Right renal cortex interstitium (tissue), 3 donors: ENCODE results near the gene FKBP8. TPM values are rescaled to one million over a fixed set of nuclear protein-coding genes. Genes with fewer than 3 reads are reported as not detected.

Source experiments
- DNase-seq, 3 donors: peaks; one replicate each; pipeline ENCODE4 v3.0.0-alpha.2; 2013; ENCODE audit warnings: low read depth in 3 of 3, low spot score in 2 of 3
- polyA plus RNA-seq, 3 donors: library from polyadenylated mRNA; unstranded; fragments of 120-200 nt; gene quantifications; one replicate each; pipeline ENCODE4 v1.2.1, GENCODE V29; 2013; ENCODE audit not compliant: insufficient read length in 3 of 3

The FKBP8 gene
- polyA plus RNA-seq, 3 donors: 134 to 170 (median 153) TPM

- no peak for DNase-seq
Measured at GRCh38 chr19:18503971-18504885, 39.1 kb downstream of the FKBP8 start.

- DNase-seq: no peak
Measured at GRCh38 chr19:18503337-18503970, 39.9 kb downstream of the FKBP8 start.

DNA sequence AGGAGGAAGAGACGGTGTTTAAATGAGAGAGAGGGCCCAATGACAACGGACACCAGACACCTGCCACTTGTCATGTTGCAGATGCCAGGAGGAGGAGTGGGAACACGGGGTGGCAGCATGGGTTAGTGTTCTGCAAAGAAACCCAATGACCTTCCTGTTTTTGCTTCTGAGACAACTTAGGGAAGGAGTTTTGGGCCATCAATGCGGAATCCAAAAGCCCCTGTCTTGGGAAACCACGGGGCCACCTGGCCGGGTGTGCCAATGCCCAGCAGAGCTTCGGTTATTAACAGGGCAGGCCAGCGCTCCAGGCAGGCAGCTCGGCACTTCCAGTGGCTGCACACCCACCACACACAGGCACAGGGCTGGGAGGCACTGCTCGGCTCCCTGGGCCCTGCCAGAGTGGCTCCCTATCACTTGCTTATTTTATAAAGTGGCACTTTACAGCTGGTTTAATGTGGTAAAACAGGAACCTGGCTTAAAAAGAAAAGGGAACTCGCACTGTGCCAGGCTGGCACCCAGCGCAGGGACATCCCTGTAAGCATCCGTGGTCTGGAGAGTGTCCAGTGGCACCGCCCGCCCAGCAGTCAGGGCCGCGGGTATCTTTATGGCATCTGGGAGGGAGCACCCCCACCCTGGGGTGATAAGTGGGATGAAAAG, 40.6 kb downstream of the FKBP8 start:
- no peak for DNase-seq

- no peak for DNase-seq
Measured at GRCh38 chr19:18502246-18502637, 41.1 kb downstream of the FKBP8 start.

GRCh38 chr19:18501832-18502231, 41.5 kb downstream of the FKBP8 start:
- DNase-seq: no peak

DNA sequence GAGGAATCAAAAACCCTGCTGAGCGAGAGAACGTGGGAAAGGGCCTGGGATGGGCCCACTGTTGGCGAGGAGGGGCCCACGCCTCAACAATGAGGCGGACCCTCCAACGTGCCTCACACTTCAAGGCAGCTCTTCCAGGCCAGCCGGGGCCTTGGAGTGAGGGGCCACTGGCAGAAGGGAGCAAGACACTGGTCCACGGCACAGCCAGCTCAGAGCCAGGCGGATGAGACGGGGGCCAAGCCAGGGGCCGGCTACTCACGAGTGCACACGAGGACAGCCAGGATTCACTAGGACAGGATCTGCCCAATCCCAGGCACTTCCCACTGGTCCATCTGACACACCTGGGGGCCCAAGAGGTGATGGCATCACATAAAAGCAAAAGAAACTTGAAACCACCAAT, 42.0 kb downstream of the FKBP8 start:
- no peak for DNase-seq

GRCh38 chr19:18500799-18501198, 42.6 kb downstream of the FKBP8 start:
- no peak for DNase-seq

DNA sequence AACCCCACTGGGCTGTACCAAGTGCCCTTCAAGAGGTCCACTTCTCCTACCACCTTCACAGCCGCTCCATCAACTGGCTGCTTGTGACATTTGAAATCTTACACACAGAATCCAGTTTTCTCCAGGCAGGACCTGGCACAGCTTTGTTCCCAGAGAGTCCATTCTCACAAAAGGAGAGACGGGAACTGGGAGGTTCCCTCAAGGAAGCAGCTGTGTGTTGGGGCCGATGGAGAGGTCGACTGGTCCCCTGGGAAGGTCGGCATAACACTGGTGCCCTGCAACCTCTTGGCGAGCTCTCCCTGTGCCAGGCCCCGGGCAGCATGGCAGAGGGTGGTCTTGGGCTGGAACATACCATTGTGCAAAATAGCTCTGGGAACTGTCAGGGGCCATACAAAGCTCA, 43.0 kb downstream of the FKBP8 start:
- DNase-seq: no peak

GRCh38 chr19:18499055-18499775, 44.2 kb downstream of the FKBP8 start:
- DNase-seq: no peak

- no peak for DNase-seq
Measured at GRCh38 chr19:18496980-18497256, 46.5 kb downstream of the FKBP8 start.

- DNase-seq: no peak
Measured at GRCh38 chr19:18496167-18496979, 47.0 kb downstream of the FKBP8 start.

- no peak for DNase-seq
Measured at GRCh38 chr19:18495204-18495911, 48.0 kb downstream of the FKBP8 start.

DNA sequence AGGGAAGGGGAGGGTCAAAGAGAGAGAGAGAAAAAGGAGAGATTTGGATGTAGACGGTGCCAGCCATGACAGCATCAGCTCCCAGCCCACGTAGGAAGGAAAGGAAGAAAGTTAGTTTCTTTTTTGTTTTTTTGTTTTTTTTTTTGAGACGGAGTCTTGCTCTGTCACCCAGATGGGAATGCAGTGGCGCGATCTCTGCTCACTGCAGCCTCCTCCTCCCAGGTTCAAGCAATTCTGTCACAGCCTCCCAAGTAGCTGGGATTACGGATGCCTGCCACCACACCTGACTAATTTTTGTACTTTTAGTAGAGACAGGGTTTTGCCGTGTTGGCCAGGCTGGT, 49.1 kb downstream of the FKBP8 start:
- no peak for DNase-seq

DNA sequence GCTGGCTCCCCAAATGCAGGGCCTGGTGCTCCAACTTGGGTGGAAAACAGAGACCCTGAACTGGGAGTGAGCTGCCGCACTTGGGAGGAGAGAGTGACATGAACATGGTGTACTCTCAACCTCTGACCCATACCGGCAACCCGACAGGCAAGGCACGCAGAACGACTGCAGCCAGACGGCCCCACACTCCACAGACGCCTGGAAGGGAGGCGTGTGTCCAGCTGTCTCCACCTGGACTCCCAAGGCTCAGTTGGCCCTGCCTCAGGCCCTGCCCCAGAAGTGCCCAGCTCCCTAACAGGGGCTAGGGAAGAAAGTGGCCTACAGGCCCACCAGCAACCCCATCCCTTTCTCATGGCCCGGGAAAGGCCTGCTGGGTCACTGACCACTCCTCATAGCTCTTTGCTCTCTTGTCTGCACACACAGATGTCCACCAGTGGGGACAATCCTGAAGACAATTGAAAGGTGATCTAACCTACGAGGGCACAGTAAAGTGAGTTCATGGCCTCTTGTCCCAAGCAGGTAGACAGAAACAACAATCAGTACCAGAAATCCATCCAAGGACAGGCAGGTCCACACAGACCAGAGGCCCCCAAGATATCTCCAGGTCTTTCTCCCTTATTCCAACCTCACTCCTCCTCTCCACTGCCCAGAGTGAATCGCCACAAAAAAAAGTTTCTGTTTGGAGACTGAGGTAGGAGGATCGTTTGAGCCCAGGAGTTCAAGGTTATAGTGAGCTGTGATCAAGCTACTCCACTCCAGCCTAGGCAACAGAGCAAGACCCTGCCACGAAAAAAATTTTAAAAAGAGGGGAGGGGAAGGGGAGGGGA, 49.7 kb downstream of the FKBP8 start:
- no peak for DNase-seq

GRCh38 chr19:18491995-18492953, 51.1 kb downstream of the FKBP8 start:
- DNase-seq: no peak

GRCh38 chr19:18490728-18491127, 52.6 kb downstream of the FKBP8 start:
- no peak for DNase-seq

DNA sequence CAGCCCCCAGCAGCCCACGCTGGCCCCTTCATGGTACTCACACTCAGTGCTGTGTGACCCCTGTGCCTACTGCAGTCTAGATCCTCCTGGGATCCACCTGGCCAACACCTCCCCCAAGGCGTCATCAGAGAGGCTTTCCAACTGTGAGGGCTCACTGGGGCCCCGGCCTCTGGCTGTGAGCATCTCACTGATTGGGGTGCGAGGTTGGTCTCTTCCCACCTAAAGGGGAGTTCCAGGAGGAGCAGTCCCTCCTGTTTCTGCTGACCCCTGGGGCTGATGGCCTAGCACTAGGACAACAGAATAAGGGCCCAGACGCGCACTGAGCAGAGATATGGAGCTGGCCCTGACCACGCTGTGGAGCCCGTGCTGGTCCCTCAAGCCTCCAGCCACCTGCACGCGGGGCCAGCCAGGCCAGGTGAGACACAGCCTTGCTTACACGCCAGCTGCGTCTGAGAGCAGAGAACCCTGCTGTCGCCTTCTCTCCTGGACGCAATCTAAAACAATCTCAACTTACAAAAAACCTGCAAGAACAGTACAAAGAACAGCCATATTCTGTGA, 53.7 kb downstream of the FKBP8 start:
- DNase-seq: no peak
